GM12874 (cell line): ENCODE data around the gene NFIX.

Experiments used
- TF ChIP-seq, protein P1 (sequence below): IDR thresholded peaks from 2 replicates; pipeline ENCODE4 v1.5.1; 2011; ENCODE audit warnings: low read depth, mild to moderate bottlenecking, control low read depth, low read length, moderate library complexity; ENCODE audit not compliant: insufficient read depth

NFIX gene

DNA sequence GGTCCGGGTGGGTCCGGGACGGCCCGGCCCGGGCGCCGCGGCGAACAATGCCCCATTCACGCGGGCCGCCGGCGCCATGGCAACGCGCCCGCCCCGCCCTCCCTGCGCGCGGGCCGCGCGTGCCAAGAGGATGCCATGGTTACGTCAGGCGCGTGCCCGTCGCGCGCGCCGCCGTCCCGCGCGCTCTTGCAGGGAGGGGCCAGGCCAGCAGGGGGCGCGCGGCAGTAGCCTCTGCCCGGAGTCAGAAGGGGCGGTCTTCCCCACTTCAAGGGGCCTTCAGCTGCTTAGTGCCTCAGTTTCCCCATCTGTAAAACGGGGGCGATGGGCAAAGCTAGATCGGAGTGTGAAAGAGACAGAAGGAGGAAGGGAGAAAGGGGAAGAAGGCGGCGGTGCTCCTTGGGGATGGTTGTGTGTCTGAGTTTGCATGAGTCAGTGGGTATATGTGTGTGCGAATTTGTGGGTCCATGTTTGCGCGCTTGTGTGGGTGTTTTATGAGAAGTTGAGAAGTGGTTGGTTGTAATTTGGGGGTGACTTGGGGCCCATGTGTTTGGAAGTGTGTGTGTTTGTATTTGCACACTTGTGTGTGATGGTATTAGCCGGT, 11.6 kb upstream of the NFIX start:
- TF ChIP-seq, protein P1, sequence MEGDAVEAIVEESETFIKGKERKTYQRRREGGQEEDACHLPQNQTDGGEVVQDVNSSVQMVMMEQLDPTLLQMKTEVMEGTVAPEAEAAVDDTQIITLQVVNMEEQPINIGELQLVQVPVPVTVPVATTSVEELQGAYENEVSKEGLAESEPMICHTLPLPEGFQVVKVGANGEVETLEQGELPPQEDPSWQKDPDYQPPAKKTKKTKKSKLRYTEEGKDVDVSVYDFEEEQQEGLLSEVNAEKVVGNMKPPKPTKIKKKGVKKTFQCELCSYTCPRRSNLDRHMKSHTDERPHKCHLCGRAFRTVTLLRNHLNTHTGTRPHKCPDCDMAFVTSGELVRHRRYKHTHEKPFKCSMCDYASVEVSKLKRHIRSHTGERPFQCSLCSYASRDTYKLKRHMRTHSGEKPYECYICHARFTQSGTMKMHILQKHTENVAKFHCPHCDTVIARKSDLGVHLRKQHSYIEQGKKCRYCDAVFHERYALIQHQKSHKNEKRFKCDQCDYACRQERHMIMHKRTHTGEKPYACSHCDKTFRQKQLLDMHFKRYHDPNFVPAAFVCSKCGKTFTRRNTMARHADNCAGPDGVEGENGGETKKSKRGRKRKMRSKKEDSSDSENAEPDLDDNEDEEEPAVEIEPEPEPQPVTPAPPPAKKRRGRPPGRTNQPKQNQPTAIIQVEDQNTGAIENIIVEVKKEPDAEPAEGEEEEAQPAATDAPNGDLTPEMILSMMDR: peak; percentile 92

DNA sequence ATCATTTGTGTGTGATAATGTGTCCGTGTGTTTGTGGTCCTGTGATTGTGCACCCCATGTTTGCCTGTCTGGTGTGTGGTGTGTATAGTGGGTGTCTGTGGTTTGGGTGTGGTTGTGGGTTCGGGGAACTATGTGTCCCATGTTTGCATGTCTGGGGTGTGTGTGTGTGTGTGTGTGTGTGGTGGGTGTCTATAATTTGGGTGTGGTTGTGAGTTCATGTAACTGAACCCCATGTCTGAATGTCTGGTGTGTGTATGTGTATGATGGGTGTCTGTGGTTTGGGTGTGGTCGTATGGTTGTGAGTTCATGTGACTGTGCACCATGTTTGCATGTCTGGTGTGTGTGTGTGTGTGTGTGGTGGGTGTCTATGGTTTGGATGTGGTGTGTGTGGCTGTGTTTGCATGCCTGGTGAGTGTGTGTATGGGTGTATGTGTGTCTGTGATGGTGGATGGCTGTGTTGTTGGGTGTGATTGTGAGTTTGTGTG, 11.1 kb upstream of the NFIX start:
- TF ChIP-seq, protein P1: no peak

DNA sequence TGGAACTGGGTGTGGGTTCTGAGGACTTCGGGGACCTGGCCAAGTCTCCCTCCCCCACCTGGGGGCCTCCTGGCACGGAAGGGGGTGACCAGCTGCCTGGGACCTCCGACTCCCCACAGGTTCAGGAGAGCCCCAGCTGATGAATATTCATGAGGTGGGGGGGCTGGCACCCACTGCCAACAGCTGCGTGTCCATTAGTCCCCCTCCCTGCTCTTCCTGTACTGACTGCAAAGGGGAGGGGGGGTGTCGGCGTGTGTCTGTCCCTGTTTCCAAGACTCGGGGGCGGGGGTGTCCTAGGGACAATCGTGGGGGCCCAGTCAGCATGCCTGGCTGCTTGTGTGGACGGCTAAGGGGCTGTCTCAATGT, 10.6 kb upstream of the NFIX start:
- TF ChIP-seq, protein P1: no peak

DNA sequence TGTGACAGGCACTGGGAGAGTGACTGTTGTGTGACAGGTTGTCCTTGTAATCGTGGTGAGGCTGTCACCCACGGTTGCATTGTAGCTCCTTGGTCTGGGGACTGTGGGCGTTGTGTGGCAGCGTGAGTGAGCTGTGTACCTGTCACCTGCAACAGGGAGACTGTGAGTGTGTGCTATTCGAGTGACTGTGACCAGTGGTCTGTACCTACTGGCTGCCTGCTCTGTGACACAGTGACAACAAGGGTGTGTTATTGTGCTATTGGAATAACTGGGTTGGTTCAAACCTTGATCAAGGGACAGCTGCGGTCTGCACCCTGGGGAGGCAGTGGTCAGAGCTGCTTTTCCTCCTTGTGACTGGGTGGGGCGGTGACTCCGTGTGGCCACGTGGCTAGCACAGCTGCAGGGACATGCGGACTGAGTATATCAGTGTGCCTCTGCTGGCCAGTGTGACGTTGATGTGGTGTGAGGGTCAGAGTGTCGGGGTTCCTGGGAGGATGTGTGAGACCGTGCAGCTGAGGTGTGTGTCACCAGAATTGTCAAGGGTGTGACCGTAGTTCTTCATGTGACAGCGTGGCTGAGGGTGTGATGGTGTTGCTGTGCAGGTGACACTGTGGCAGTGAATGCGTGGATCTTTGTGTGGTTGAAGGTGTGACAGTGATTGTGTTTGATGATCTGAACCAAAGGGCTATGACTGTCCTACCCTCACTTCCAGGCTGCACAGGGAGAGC, 10.1 kb upstream of the NFIX start:
- TF ChIP-seq, protein P1: no peak

DNA sequence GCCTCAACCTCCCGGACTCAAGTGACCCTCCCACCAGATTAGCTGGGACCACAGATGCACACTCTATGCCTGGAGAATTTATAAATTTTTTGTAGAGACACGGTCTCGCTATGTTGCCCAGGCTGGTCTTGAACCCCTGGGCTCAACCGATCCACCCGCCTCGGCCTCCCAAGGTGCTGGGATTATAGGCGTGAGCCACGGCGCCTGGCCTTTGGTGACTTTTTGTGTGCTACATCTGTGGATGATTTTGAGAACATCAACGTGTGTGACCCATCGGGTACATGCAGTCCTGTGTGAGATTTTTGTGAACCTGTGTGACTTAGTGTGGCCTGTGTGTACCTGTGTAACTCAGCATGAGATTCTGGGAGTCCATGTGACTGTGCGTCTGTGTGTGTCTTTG, 8.5 kb upstream of the NFIX start:
- TF ChIP-seq, protein P1: no peak

DNA sequence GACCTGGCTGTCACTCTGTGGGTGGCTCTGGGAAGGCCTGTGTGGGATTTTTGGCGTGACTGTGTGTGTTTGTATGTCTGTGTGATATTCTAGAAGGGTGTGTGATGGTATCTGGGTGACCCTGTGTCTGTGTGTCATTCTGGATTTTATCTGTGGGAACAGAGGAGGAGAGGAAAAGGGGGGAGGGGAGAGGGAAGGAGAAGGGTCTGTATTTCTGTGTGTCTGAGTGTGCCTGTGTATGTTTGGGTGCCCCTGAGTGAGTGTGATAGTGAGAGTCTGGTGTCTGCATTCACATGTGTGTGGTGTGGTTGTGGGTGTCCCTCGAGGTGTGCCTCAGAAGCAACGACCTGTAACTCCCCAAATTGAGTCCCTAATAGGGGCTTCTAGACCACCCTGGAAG, 8.1 kb upstream of the NFIX start:
- TF ChIP-seq, protein P1: no peak

DNA sequence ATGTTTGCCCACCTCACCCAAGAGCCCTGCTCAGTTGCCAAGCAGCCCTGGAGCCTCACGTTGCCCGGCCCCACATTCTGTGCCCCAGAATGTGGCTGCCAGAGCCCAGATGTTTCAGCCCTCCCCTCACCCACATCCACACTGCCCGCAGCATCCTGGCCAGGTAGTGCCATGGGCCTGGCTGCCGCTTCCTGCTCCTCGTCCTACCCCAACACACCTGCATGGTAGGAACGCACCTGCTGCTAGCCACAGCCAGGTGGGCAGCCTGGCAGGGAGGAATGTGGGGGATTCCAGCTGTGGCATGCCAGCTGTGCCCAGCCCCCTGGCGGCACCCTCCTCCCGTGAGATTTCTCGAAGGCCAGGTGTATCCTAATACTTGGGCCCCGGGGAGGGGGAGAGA, 7.5 kb upstream of the NFIX start:
- TF ChIP-seq, protein P1: no peak
